Lower leg skin (tissue), 3 donors: Measurements from ENCODE around the gene ARFGAP3.

Experiments used
- CTCF ChIP-seq, 3 donors: fragments of 450-650 bp; IDR thresholded peaks; one replicate each; pipeline ENCODE4 v1.5.1; 2016; ENCODE audit warnings: antibody characterized with exemption in 3 of 3, mild to moderate bottlenecking in 3 of 3, moderate library complexity in 2 of 3
- POLR2A ChIP-seq, 2 donors: fragments of 450-650 bp; IDR thresholded peaks; one replicate each; pipeline ENCODE4 v1.6.1; 2016 to 2017; ENCODE audit warnings: antibody characterized with exemption in 2 of 2, mild to moderate bottlenecking in 1 of 2, moderate library complexity in 1 of 2

- TF ChIP-seq CTCF (IDR thresholded peaks at IDR 0.05) (no peak), POLR2A (IDR thresholded peaks at IDR 0.05) (no peak)
Measured at GRCh38 chr22:42758931-42759629, 98.0 kb downstream of the ARFGAP3 start.
